ENCODE data around the gene ONECUT1. TPM values are rescaled to one million over a fixed set of nuclear protein-coding genes. Genes with fewer than 3 reads are reported as not detected.

The ONECUT1 gene
- total and polyA plus RNA-seq, 2 of the 8 experiments (the other 6 are each of a cell fraction or from before 2014, with no cell fraction given), result 0.65 to 6.4 TPM

- WGBS, 2 experiments (ENCODE audit: extremely low coverage in 1 of 2, insufficient coverage in 1 of 2, insufficient read length in 1 of 2, insufficient replicate concordance in 2 of 2, low coverage in 1 of 2, low lambda C conversion rate in 2 of 2, missing lambda C conversion rate in 1 of 2), result 3% methylated on average over 49 of the region's 50 CpGs; no CpG with 5 or more reads in 1 of the 2 experiments
- Histone ChIP-seq H3K14ac (ENCODE audit: insufficient read length) (no peak overlapping the region), H3K9ac (replicated peaks in 1 of 4; ENCODE audit: extremely low read depth in 1 of 4, low read depth in 3 of 4, low read length in 3 of 4) (no peak overlapping the region), H3K79me2 (ENCODE audit: control insufficient read depth in 1 of 2, insufficient read depth in 2 of 2, low read length in 2 of 2) (no peaks in the 10 kb centered on the region), H3K27me3 (replicated peaks in 1 of 4; ENCODE audit: control insufficient read depth in 3 of 4, extremely low read depth in 1 of 4, insufficient read depth in 3 of 4, low read length in 3 of 4) (peaks cover 83 to 99% (median 96%) of the 10 kb centered on the region in 4 experiments), H2AK5ac (ENCODE audit: low read depth, low read length) (peak overlapping the region; percentile 85; the same call in 1 of the 2 replicates), H4K20me1 (replicated peaks in 1 of 2; ENCODE audit: control insufficient read depth in 1 of 2, insufficient read depth in 2 of 2, low read length in 2 of 2) (peaks cover 15 to 42% of the 10 kb centered on the region in 2 experiments), H3K4ac (replicated peaks; ENCODE audit: insufficient read length, low read depth, low read length) (no peak overlapping the region), H3K4me2 (ENCODE audit: insufficient read depth in 1 of 2, low read depth in 2 of 2, low read length in 2 of 2) (peak overlapping the region; percentile 66 to 92), H3K27ac (ENCODE audit: low read depth, low read length) (no peak overlapping the region), H3K4me1 (replicated peaks in 1 of 4; ENCODE audit: control insufficient read depth in 3 of 4, insufficient read depth in 4 of 4, low read length in 3 of 4) (peaks cover 12 to 64% (median 57%) of the 10 kb centered on the region in 4 experiments), H2AFZ (ENCODE audit: low read length) (no peak overlapping the region), H4K5ac (ENCODE audit: insufficient read length, low read depth, low read length) (no peak overlapping the region), H2BK20ac (ENCODE audit: low read length) (peak overlapping the region; percentile 61; the same call in 1 of the 2 replicates), H2BK5ac (ENCODE audit: low read depth, low read length) (no peak overlapping the region), H2BK12ac (ENCODE audit: low read depth, low read length) (peak overlapping the region; percentile 70; the same call in 1 of the 2 replicates), H2BK120ac (replicated peaks; ENCODE audit: low read depth, low read length) (no peak overlapping the region), H3K4me3 (ENCODE audit: extremely low read depth in 1 of 4, insufficient read depth in 2 of 4, low read depth in 3 of 4, low read length in 4 of 4) (peak overlapping the region; percentile 42 to 62 (median 46)), H3K23ac (ENCODE audit: insufficient read length) (no peak overlapping the region), H4K8ac (ENCODE audit: extremely low read depth, insufficient read depth, low read length) (no peak overlapping the region), H3K23me2 (ENCODE audit: low read depth, low read length) (peaks cover 14% of the 10 kb centered on the region; the same call in 1 of the 2 replicates), H3K56ac (replicated peaks; ENCODE audit: insufficient read length, low read depth, low read length) (no peak overlapping the region), H4K91ac (replicated peaks; ENCODE audit: insufficient read length, low read length) (no peak overlapping the region), H3K18ac (ENCODE audit: extremely low read depth, low read length) (no peak overlapping the region; the same call in 1 of the 2 replicates), H3K9me3 (ENCODE audit: insufficient read depth in 2 of 2, low read depth in 1 of 2, low read length in 1 of 2) (no peaks in the 10 kb centered on the region; a peak in 1 of 4 replicates), H3K36me3 (ENCODE audit: control insufficient read depth in 2 of 4, insufficient read depth in 4 of 4, low read length in 3 of 4) (peaks cover 0 to 10% (median 0%) of the 10 kb centered on the region in 4 experiments; a peak in 1 of 8 replicates), H2BK15ac (ENCODE audit: low read length) (peak overlapping the region; percentile 55; the same call in 1 of the 2 replicates), H3K79me1 (ENCODE audit: low read depth, low read length) (peaks cover 2% of the 10 kb centered on the region; the same call in 1 of the 2 replicates)
- ChIA-PET CTCF (ENCODE audit: partially characterized antibody) (interaction anchor here (0.7 to 10.9 kb wide), 4 partner anchors 10 to 1409 kb away, joined by 3 to 182 read pairs (median 4); no protein-coding TSS in a partner anchor), POLR2A (ENCODE audit: partially characterized antibody) (interaction anchor here (12.7 kb wide), 1 partner anchor 9 kb away, joined by 225 read pairs; no protein-coding TSS in a partner anchor)
- no peak for FAIRE-seq
- DNase-seq (ENCODE audit: low read depth in 1 of 2, low spot score in 2 of 2), result peak in 1 of 2 experiments; percentile 72
- TF ChIP-seq KDM4A (IDR thresholded peaks at IDR 0.05; ENCODE audit: low read depth, low read length, severe bottlenecking) (peak; percentile 54), ZNF274 (IDR thresholded peaks at IDR 0.05; ENCODE audit: borderline replicate concordance, extremely low read depth, low read length) (no peak), SP1 (IDR thresholded peaks at IDR 0.05; ENCODE audit: low read depth, low read length) (no peak), JUN (IDR thresholded peaks at IDR 0.05; ENCODE audit: low read depth, low read length) (no peak), HDAC6 (IDR thresholded peaks at IDR 0.05; ENCODE audit: low read depth, low read length) (no peak)
Observed at GRCh38 chr15:52790941-52791751, 1.0 kb upstream of the ONECUT1 start.
